Mammary epithelial cell (primary cell): Measurements from ENCODE around the gene PRPF19.

Source experiments
- EZH2 ChIP-seq: IDR thresholded peaks from 2 replicates; pipeline ENCODE4 v1.6.1; 2012; ENCODE audit warnings: low read length, inconsistent platforms, borderline replicate concordance
- TF ChIP-seq, protein P1 (sequence below), 2 donors: IDR thresholded peaks in 1 of 2; conservative IDR thresholded peaks in 1 of 2; 2 replicates each; pipeline ENCODE4 v1.5.1; 2011 to 2012; ENCODE audit warnings: inconsistent platforms in 2 of 2, low read length in 2 of 2, mild to moderate bottlenecking in 2 of 2, control low read depth in 1 of 2, low read depth in 1 of 2; ENCODE audit not compliant: insufficient read depth in 1 of 2; ENCODE audit errors: extremely low read depth in 1 of 2

DNA sequence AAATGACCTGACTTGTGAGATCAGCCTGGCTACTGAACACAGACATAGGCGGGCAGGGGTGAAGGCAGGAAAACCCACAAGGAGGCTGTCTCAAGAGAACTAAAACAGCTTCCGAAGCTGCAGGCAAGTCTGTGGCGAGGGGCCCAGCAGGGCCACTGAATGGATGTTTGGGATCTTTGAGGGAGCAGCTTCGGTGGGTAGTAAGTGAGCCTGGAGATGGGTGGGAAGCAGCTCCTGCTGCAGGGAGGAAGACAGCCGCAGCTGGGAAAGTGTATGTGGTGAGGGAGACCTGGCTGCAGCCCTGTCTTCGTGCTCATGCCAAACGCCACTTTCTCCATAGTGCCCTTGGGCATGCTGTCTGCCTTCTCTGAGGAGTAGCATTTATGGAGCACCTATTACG, 61.0 kb downstream of the PRPF19 start:
- TF ChIP-seq, protein P1, sequence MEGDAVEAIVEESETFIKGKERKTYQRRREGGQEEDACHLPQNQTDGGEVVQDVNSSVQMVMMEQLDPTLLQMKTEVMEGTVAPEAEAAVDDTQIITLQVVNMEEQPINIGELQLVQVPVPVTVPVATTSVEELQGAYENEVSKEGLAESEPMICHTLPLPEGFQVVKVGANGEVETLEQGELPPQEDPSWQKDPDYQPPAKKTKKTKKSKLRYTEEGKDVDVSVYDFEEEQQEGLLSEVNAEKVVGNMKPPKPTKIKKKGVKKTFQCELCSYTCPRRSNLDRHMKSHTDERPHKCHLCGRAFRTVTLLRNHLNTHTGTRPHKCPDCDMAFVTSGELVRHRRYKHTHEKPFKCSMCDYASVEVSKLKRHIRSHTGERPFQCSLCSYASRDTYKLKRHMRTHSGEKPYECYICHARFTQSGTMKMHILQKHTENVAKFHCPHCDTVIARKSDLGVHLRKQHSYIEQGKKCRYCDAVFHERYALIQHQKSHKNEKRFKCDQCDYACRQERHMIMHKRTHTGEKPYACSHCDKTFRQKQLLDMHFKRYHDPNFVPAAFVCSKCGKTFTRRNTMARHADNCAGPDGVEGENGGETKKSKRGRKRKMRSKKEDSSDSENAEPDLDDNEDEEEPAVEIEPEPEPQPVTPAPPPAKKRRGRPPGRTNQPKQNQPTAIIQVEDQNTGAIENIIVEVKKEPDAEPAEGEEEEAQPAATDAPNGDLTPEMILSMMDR (conservative IDR thresholded peaks at IDR 0.05 in 1 of 2, IDR thresholded peaks at IDR 0.05 in 1 of 2; ENCODE audit: extremely low read depth in 1 of 2, insufficient read depth in 1 of 2, low read depth in 1 of 2, low read length in 2 of 2) = no peak
- no peak for TF ChIP-seq EZH2
